ENCODE measurements around the gene PHF19. TPM values are rescaled to one million over a fixed set of nuclear protein-coding genes. Genes with fewer than 3 reads are reported as not detected.

Gene PHF19
- total and polyA plus RNA-seq, 5 experiments from 2014 or later: 6.3 to 144 (median 11.8) TPM

DNA sequence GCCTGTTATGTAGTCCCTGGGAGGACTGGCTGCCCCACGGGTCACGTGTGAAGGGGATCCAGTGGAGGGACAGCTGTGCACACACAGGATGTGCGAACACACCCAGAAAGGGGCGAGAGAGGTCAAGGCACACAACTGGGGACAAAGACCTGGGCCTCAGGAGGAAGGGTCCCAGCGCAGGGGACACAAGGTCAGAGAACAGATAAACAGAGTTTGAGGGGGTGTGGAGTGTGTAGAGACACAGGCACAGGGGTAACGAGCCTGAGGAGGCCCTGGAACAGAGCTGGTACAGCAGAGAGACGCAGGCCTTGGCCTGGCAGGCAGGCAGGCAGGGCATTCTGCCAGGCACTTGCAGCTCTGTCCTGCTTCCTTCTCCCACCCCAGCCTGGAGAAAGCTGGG, 19.5 kb downstream of the PHF19 start:
- peaks cover 0 to 21% (median 6%) of the 10 kb centered on the region in 4 donors for H3K4me1 Mint-ChIP-seq
- no peak for DNase-seq
- H3K27me3 Mint-ChIP-seq: no peaks in the 10 kb centered on the region
- H3K36me3 Mint-ChIP-seq: peaks cover 0 to 70% (median 8%) of the 10 kb centered on the region in 3 donors
- peak overlapping the region in 4 of 10 donors; percentile 18 to 63 (median 50) for H3K27ac Mint-ChIP-seq
- ATAC-seq: no peak
- POLR2A ChIA-PET: interaction anchor here (1.0 to 2.5 kb wide), 3 partner anchors 10 to 15 kb away, joined by 4 to 12 read pairs (median 7); partner anchors contain the start of gene PSMD5
- H3K4me3 Mint-ChIP-seq: no peak overlapping the region
- H3K9me3 Mint-ChIP-seq: no peaks in the 10 kb centered on the region

DNA sequence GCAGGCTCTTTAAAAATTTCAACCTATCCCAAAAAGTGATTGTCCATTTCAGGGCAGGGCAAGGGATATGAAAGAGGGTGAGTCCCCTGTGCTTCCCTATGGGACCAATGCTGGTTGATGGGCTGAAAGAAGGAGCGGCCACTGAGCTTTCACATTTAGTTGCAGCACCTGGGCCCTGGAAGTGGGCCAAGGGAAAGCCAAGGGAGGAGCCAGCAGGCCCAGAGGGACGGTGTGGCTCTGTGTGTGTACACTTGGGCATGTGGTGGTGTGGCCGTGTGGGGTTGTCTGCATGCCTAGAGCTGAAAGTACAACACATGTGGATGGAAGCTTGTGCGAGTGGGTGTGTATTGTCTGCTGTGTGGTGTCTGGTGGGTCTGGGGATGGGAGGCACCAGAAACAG, 20.3 kb downstream of the PHF19 start:
- H3K9me3 Mint-ChIP-seq: no peaks in the 10 kb centered on the region
- H3K4me1 Mint-ChIP-seq: peaks cover 0 to 28% (median 7%) of the 10 kb centered on the region in 4 donors
- no peaks in the 10 kb centered on the region for H3K27me3 Mint-ChIP-seq
- DNase-seq: no peak
- POLR2A ChIA-PET: interaction anchor here (1.4 to 2.5 kb wide), 2 partner anchors 10 to 12 kb away, joined by 4 to 12 read pairs; no protein-coding TSS in a partner anchor
- H3K4me3 Mint-ChIP-seq: no peak overlapping the region
- peaks cover 0 to 66% (median 8%) of the 10 kb centered on the region in 3 donors for H3K36me3 Mint-ChIP-seq
- ATAC-seq: no peak
- peak overlapping the region in 2 of 10 donors; percentile 40 to 62 for H3K27ac Mint-ChIP-seq

DNA sequence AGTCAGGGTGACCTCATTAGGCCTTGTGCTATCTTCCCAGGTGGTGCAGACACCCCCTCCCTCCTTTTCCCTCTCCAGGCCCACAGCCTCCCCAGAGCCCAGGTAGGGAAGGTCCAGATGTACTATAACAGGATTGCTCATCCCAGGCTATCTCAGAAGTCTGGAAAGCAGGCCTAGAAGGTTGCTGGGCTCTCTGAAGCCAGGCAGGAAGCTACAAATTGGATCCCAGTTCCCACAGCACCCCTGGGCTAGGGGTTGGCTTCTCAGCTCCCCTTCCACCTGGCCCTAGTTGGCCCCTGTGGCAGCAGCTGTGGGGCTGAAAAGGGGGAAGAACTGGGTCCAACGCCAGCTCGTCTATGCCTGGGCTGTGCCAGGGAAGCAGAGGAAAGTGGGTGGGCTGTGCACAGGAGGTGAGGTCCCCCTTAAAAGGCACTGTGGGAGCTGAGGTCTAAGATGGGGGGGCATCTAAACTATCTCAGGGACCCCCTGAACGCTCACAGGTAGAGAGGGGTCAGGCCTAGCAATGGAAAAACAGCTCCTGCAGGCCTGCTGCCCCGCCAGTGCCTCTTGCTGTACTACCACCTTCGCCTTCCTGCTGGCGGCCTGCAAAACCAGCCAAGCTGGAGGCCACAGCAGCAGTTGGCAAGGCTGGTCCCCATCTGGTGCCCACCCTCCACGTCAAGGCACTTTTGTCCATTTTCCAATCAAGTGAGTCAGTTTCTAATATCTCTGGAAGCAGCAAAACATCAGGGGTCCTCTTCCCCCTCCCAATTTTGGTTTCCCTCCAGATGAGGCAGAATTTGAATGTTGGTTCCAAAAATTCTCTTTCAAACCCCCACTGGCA, 20.9 kb downstream of the PHF19 start:
- Mint-ChIP-seq H3K27me3 (no peaks in the 10 kb centered on the region), H3K4me3 (no peak overlapping the region), H3K36me3 (peaks cover 0 to 66% (median 8%) of the 10 kb centered on the region in 3 donors), H3K27ac (peak overlapping the region in 6 of 10 donors; percentile 4 to 61 (median 38)), H3K9me3 (no peaks in the 10 kb centered on the region), H3K4me1 (peaks cover 0 to 34% (median 7%) of the 10 kb centered on the region in 4 donors)
- POLR2A ChIA-PET: interaction anchor here (1.1 to 2.5 kb wide), 2 partner anchors 9 to 11 kb away, joined by 6 to 12 read pairs; no protein-coding TSS in a partner anchor
- DNase-seq: no peak
- no peak for ATAC-seq

DNA sequence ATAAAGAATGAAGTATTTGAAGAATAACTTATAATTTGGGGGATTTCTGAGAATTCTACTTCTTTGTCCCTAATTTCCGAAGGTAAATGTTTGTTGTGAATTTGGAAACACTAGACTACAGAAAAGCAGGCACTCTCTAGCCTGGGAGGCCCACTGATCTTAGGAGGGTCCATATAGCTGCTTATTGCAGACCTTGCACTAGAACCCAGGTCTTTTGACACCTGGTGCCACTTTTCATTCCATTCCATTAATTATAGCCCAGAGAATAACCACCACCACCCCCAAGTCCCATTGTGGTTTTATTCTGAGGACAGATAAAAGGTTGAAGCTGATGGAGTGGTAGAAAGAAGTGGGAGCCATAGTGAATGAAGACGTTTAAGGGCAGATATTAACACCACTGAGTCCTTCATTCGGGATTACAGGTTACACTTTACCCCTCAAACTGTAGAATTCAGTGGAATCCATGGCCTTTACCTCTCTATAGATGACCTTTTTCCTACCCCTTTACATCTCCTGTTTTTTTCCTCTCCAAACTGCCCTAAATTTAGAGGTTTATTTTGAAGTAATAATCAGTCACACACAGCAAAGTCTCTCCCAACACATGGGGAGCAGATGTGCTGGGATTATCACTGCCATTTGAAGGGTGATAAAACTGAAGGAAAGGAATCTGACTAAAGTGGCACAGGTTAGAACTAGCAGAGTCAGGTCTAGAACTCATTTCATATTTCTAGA, 22.2 kb downstream of the PHF19 start:
- no peak overlapping the region for H3K4me3 Mint-ChIP-seq
- POLR2A ChIA-PET: no interaction called here

DNA sequence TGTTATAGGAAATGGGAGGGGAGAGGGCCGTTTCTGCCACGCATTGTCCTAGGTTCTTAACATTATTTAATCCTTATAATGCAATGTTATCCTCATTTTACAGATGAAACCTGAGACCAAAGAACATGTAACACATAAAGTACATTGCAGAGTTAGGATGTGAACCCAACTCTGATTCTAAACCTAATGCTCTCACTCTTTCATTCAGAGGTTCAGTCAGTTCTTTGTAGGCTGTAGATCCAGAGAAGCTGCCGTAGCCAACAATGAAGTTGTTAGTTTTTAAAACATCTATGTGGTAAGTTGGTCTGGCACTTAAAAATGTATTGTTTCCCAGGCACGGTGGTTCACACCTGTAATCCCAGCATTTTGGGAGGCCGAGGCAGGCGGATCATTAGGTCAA, 23.8 kb downstream of the PHF19 start:
- ATAC-seq (no peak), DNase-seq (no peak)
- Mint-ChIP-seq H3K27me3 (no peaks in the 10 kb centered on the region), H3K9me3 (no peaks in the 10 kb centered on the region), H3K4me3 (no peak overlapping the region), H3K27ac (peak overlapping the region in 3 of 10 donors; percentile 8 to 79 (median 59)), H3K36me3 (peaks cover 0 to 52% (median 0%) of the 10 kb centered on the region in 3 donors), H3K4me1 (peaks cover 0 to 48% (median 14%) of the 10 kb centered on the region in 4 donors)
- POLR2A ChIA-PET: interaction anchor here (1.1 to 2.9 kb wide), 2 partner anchors 11 to 15 kb away, joined by 4 to 7 read pairs; partner anchors contain the start of gene PSMD5

More for the DNA sequence above, 22.2 kb downstream of the PHF19 start:
- no peak for DNase-seq
- no peak for ATAC-seq
- H3K4me1 Mint-ChIP-seq: peaks cover 0 to 44% (median 12%) of the 10 kb centered on the region in 4 donors
- peak overlapping the region in 6 of 10 donors; percentile 4 to 70 (median 26) for H3K27ac Mint-ChIP-seq
- peaks cover 0 to 60% (median 0%) of the 10 kb centered on the region in 3 donors for H3K36me3 Mint-ChIP-seq
- H3K9me3 Mint-ChIP-seq: no peaks in the 10 kb centered on the region
- H3K27me3 Mint-ChIP-seq: no peaks in the 10 kb centered on the region

DNA sequence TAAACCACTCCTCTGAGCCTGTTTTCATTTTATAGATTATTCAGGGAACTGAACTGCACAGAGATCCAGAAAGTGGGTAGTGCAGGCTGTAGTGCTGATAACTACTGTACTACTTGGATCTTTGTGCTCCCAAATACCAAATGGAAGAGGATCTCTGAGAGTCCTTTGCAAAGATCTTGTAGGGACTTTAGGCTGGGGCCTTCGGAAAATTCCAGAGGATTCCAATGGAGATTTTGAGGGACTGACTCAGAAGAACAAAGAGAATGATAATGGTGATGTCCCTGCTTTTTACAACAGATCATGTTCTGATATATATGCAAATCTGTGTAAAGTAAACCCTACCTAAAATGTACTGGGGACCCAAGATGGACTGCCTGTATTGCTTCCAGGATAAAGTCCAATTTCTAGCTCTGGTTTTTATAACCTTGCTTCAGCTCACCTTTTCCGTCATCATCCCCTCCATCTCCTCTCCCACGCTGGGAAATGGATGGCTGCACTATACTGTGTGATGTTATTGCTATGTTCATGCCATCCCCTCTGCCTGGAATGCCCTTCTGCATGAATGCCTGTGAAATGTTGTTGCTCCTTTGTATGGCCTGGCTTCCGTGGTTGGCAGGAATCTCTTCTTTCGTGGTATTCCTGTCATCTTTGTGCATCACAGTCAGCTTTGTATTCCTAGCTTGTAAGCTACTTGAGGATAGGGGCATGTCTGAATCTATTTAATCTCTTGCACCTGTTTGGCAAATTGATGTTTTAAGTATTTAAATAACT, 24.6 kb downstream of the PHF19 start:
- Mint-ChIP-seq H3K4me1 (peaks cover 5 to 56% (median 21%) of the 10 kb centered on the region in 4 donors), H3K27me3 (no peaks in the 10 kb centered on the region), H3K4me3 (no peak overlapping the region), H3K27ac (peak overlapping the region in 7 of 10 donors; percentile 22 to 87 (median 76)), H3K9me3 (no peaks in the 10 kb centered on the region), H3K36me3 (peaks cover 0 to 48% (median 0%) of the 10 kb centered on the region in 3 donors)
- POLR2A ChIA-PET: interaction anchor here (1.1 to 2.9 kb wide), 2 partner anchors 10 to 15 kb away, joined by 4 to 7 read pairs; partner anchors contain the start of gene PSMD5
- DNase-seq (no peak), ATAC-seq (no peak)

DNA sequence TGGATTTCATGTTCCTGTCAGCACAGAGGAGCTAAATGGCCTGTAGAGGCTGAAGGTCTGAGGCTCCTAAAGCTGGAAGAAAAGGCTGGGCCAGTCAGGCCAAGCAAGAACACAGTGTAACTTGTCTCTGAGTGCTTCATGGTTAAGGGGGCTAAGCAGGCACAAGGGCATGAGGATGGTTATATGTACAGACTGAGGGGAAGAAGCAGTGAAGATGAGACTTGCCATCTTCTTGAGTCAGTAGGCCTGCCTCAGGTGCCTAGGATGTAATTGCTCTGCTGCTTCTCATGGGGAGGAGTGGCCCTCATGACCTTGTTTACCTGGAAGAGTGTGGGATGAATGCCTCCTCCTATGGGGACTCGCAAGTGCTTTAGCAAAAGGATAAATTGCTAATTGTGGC, 25.5 kb downstream of the PHF19 start:
- H3K27me3 Mint-ChIP-seq: no peaks in the 10 kb centered on the region
- POLR2A ChIA-PET: interaction anchor here (2.9 kb wide), 1 partner anchor 9 kb away, joined by 7 read pairs; the partner anchor contains the start of gene PSMD5
- peak overlapping the region in 5 of 10 donors; percentile 48 to 57 (median 56) for H3K27ac Mint-ChIP-seq
- no peaks in the 10 kb centered on the region for H3K9me3 Mint-ChIP-seq
- peaks cover 0 to 42% (median 0%) of the 10 kb centered on the region in 3 donors for H3K36me3 Mint-ChIP-seq
- DNase-seq: no peak
- ATAC-seq: no peak
- no peak overlapping the region for H3K4me3 Mint-ChIP-seq
- H3K4me1 Mint-ChIP-seq: peaks cover 15 to 66% (median 28%) of the 10 kb centered on the region in 4 donors

DNA sequence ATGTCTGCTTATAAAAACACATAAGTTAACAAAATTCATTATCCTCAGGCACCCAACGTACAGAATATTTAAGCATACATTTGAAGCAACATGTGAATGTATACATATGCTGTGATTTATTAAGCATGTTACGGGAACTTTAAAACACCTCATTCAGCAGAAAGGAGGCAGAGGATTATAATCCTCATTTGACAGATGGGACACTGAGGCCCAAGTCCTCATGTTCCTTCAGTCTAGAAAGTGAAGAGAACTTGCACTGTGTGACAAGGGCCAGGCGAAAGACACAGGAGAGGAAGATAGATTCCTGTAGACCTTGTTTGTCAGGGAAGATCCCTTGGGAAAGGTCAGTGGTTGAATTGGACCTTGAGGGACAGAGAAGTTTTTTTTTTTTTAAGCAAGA, 26.7 kb downstream of the PHF19 start:
- Mint-ChIP-seq H3K9me3 (no peaks in the 10 kb centered on the region), H3K27ac (peak overlapping the region in 8 of 10 donors; percentile 9 to 82 (median 38)), H3K27me3 (no peaks in the 10 kb centered on the region), H3K4me3 (no peak overlapping the region), H3K4me1 (peaks cover 22 to 70% (median 37%) of the 10 kb centered on the region in 4 donors), H3K36me3 (peaks cover 0 to 37% (median 0%) of the 10 kb centered on the region in 3 donors)
- DNase-seq (no peak), ATAC-seq (no peak)
- POLR2A ChIA-PET: interaction anchor here (0.7 to 1.1 kb wide), 2 partner anchors 17 to 103 kb away, joined by 4 to 8 read pairs; no protein-coding TSS in a partner anchor

DNA sequence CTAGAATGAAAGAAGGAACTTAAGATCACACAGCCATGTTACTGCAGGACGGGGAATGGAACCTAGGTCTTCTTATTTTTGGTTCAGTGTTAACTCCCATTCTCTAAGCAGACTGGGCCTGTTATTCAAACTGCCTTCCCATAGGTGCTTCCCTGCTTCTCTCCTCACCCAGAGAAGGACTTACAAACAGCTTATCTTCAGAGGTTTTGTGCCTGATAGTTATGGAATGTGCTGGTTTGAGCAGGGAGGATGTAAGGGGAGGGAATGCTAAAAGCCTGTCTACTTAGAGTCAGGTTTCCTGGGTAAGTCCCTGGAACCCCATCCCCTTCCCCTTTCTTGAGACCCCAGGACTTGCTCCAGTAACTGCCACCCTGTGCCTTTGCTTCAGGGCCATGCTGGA, 30.1 kb downstream of the PHF19 start:
- ATAC-seq: no peak
- H3K4me1 Mint-ChIP-seq: peaks cover 34 to 83% (median 63%) of the 10 kb centered on the region in 4 donors
- peak overlapping the region; percentile 49 to 100 (median 70) for H3K4me3 Mint-ChIP-seq
- H3K27ac Mint-ChIP-seq: peak overlapping the region; percentile 58 to 98 (median 96)
- POLR2A ChIA-PET: interaction anchor here (0.6 to 4.6 kb wide), 16 partner anchors 10 to 275 kb away, joined by 3 to 37 read pairs (median 4); partner anchors contain the start of gene FBXW2
- H3K36me3 Mint-ChIP-seq: peaks cover 0 to 33% (median 8%) of the 10 kb centered on the region in 3 donors
- H3K9me3 Mint-ChIP-seq: peaks cover 0 to 6% (median 0%) of the 10 kb centered on the region in 9 donors
- H3K27me3 Mint-ChIP-seq: no peaks in the 10 kb centered on the region
- no peak for DNase-seq

DNA sequence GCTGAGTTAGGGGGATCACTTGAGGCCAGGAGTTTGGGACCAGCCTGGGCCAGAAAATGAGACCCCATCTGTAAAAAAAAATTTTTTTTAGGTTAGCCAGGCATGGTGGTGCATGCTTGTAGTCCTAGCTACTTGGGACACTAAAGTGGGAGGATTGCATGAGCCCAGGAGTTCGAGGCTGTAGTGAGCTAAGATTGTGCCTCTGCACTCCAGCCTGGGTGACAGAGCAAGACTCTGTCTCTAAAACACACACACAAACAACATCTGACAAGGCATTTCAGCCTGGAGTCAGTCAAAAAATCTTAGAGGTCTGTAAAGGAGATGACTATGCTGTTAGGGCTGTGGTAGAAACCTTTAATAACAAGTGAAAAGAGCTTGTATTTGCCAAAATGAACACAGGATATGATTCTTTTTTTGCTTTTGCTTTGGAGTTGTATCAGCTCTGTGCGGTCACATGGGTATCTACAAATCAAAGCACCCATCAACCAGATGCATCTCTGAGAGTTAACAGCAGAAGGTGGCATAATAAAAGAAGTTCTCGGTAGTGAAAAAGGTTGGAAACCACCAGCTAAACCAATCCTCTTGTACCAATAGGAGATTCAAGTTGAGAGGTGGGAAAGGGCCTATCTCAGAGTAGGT, 30.6 kb downstream of the PHF19 start:
- DNase-seq: peak in 8 of 10 donors; percentile 34 to 86 (median 62)
- Mint-ChIP-seq H3K4me3 (peak overlapping the region; percentile 49 to 100 (median 70)), H3K27ac (peak overlapping the region; percentile 58 to 98 (median 96)), H3K27me3 (no peaks in the 10 kb centered on the region), H3K4me1 (peaks cover 37 to 83% (median 68%) of the 10 kb centered on the region in 4 donors), H3K9me3 (peaks cover 0 to 6% (median 0%) of the 10 kb centered on the region in 9 donors), H3K36me3 (peaks cover 0 to 33% (median 11%) of the 10 kb centered on the region in 3 donors)
- ATAC-seq: peak; percentile 62 to 67
- POLR2A ChIA-PET: interaction anchor here (0.7 to 4.6 kb wide), 16 partner anchors 10 to 93 kb away, joined by 3 to 37 read pairs (median 5); partner anchors contain the start of genes FBXW2 and PHF19

DNA sequence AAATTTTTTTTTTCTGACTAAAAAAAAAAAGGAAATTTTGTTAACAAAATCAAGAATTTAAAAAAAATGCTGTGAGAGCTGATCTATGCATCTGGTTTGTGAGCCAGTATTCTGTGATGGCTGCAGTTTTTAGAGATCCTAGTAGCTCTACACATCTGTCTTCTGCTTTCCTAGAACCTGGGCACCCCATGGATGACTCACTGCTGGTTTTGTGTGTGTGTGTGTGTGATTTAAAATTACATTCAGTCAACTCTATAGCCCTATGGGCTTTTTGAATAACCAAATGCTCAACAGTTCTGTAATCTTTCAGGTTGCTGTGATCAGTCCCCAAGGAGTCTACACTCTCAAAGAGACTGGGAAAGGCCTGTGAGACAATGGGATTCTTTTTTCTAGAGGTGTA, 31.7 kb downstream of the PHF19 start:
- POLR2A ChIA-PET: interaction anchor here (1.0 to 4.6 kb wide), 8 partner anchors 15 to 92 kb away, joined by 3 to 37 read pairs (median 6); partner anchors contain the start of genes FBXW2, PHF19 and TRAF1
- no peak for DNase-seq
- peaks cover 34 to 78% (median 68%) of the 10 kb centered on the region in 4 donors for H3K4me1 Mint-ChIP-seq
- H3K4me3 Mint-ChIP-seq: peak overlapping the region in 6 of 10 donors; percentile 57 to 100 (median 92)
- H3K27ac Mint-ChIP-seq: peak overlapping the region in 9 of 10 donors; percentile 83 to 98 (median 96)
- H3K27me3 Mint-ChIP-seq: no peaks in the 10 kb centered on the region
- H3K9me3 Mint-ChIP-seq: peaks cover 0 to 6% (median 0%) of the 10 kb centered on the region in 9 donors
- H3K36me3 Mint-ChIP-seq: peaks cover 0 to 33% (median 15%) of the 10 kb centered on the region in 3 donors
- no peak for ATAC-seq
